Peyer's patch (tissue), 4 donors: Measurements from ENCODE around the gene EDC3.

Experiments
- CTCF ChIP-seq, 6 experiments: fragments of 450-650 bp in 4 of 6; fragments of 200-600 bp in 2 of 6; sonication (generic) in 1 of 6; IDR thresholded peaks; one replicate each; pipeline ENCODE4 v1.5.1; 2017 to 2019; ENCODE audit warnings: antibody characterized with exemption in 6 of 6, mild to moderate bottlenecking in 3 of 6, moderate library complexity in 1 of 6
- POLR2A ChIP-seq, 2 donors: fragments of 450-650 bp; IDR thresholded peaks; one replicate each; pipeline ENCODE4 v1.5.1; 2017; ENCODE audit warnings: antibody characterized with exemption in 2 of 2, mild to moderate bottlenecking in 2 of 2, moderate library complexity in 2 of 2

- TF ChIP-seq POLR2A (IDR thresholded peaks at IDR 0.05) (no peak), CTCF (IDR thresholded peaks at IDR 0.05) (no peak)
These were observed 40.4 kb downstream of the EDC3 start for GRCh38 chr15:74655424-74655823.
